SH-SY5Y (cell line): ENCODE results near the gene CRB3.

Source experiments
- GATA2 ChIP-seq: IDR thresholded peaks from 2 replicates; pipeline ENCODE4 v1.6.1; 2011; ENCODE audit warnings: mild to moderate bottlenecking, low read depth, low read length
- GATA3 ChIP-seq: IDR thresholded peaks from 2 replicates; pipeline ENCODE4 v1.6.1; 2011; ENCODE audit warnings: low read depth, mild to moderate bottlenecking, low read length, moderate library complexity

DNA sequence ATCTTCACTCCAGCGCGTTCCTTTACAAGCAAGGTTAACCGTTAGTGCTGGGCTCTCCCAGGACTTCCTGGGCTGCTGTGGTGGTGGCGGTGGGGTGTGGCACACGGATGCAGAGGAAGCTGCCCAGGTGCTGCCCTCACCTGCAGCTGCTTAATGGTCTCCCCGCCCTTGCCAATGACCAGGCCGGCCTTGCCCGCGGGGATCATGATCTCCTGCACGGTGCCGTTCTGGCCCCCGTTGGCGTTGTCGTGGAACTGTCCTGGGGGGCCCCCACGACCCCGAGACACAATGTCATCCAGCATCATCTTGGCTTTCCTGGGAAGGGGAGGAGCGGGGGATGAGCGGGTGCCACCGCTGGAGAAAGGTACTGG is 45.5 kb upstream of the CRB3 start:
- TF ChIP-seq GATA2 (no peak), GATA3 (no peak)
